CD14-positive monocyte (primary cell): ENCODE results near the gene BMP15. TPM values are rescaled to one million over a fixed set of nuclear protein-coding genes. Genes with fewer than 3 reads are reported as not detected.

Source experiments
- DNase-seq, 3 donors: peaks; one replicate each; pipeline ENCODE4 v3.0.0-alpha.2; 2011 to 2022
- H2AFZ ChIP-seq: 2 replicates; pipeline ENCODE4 v1.6.0; 2012; ENCODE audit warnings: mild to moderate bottlenecking, low read depth, low read length, inconsistent platforms; ENCODE audit not compliant: insufficient read depth, poor library complexity, severe bottlenecking
- H3K27ac ChIP-seq, 2 donors: 1 replicate in 1 of 2; 2 replicates in 1 of 2; pipeline ENCODE4 v1.5.1; 2012 to 2013; ENCODE audit warnings: low read length in 2 of 2, control low read depth in 1 of 2, inconsistent platforms in 1 of 2, low read depth in 1 of 2, mild to moderate bottlenecking in 1 of 2
- H3K27me3 ChIP-seq, 2 donors: one replicate each; pipeline versions ENCODE4 v1.6.0 to v1.6.1; 2011 to 2013; ENCODE audit warnings: low read length in 2 of 2; ENCODE audit not compliant: control insufficient read depth in 2 of 2, insufficient read depth in 2 of 2
- H3K36me3 ChIP-seq, 2 donors: replicated peaks in 1 of 2; 1 replicate in 1 of 2; 2 replicates in 1 of 2; pipeline versions ENCODE4 v1.5.1 to v1.6.1; 2012 to 2013; ENCODE audit warnings: low read length in 2 of 2, control low read depth in 1 of 2, inconsistent platforms in 1 of 2, mild to moderate bottlenecking in 1 of 2; ENCODE audit not compliant: insufficient read depth in 2 of 2, control insufficient read depth in 1 of 2
- H3K4me1 ChIP-seq, 2 donors: 1 replicate in 1 of 2; 2 replicates in 1 of 2; pipeline versions ENCODE4 v1.5.1 to v1.6.1; 2012 to 2013; ENCODE audit warnings: low read length in 2 of 2, control low read depth in 1 of 2, inconsistent platforms in 1 of 2, mild to moderate bottlenecking in 1 of 2, moderate library complexity in 1 of 2; ENCODE audit not compliant: insufficient read depth in 2 of 2, control insufficient read depth in 1 of 2
- H3K4me2 ChIP-seq: replicated peaks from 2 replicates; pipeline ENCODE3; 2012; ENCODE audit warnings: low read length, moderate library complexity, mild to moderate bottlenecking; ENCODE audit not compliant: poor library complexity, severe bottlenecking; ENCODE audit errors: extremely low read depth
- H3K4me3 ChIP-seq, 3 experiments: fragments of 200-600 bp in 1 of 3; sonication (generic) in 1 of 3; replicated peaks in 1 of 3; 1 replicate in 2 of 3; 2 replicates in 1 of 3; pipeline ENCODE4 v1.5.1; 2011 to 2013; ENCODE audit warnings: low read length in 3 of 3, mild to moderate bottlenecking in 3 of 3, control low read depth in 2 of 3, low read depth in 2 of 3, inconsistent platforms in 1 of 3, moderate library complexity in 1 of 3
- H3K79me2 ChIP-seq: 2 replicates; pipeline ENCODE4 v1.6.0; 2012; ENCODE audit warnings: mild to moderate bottlenecking, control low read depth, inconsistent platforms, low read length, moderate library complexity; ENCODE audit not compliant: insufficient read depth
- H3K9ac ChIP-seq: 2 replicates; pipeline ENCODE4 v1.6.0; 2017; ENCODE audit warnings: low read length, mild to moderate bottlenecking; ENCODE audit not compliant: insufficient read depth, poor library complexity, severe bottlenecking
- H3K9me3 ChIP-seq, 2 donors: replicated peaks in 1 of 2; 1 replicate in 1 of 2; 2 replicates in 1 of 2; pipeline versions ENCODE4 v1.5.1 to v1.6.1; 2012 to 2013; ENCODE audit warnings: low read length in 2 of 2, control low read depth in 1 of 2; ENCODE audit not compliant: control insufficient read depth in 1 of 2, insufficient read depth in 1 of 2
- H4K20me1 ChIP-seq: 2 replicates; pipeline ENCODE4 v1.6.0; 2012; ENCODE audit warnings: mild to moderate bottlenecking, low read length, control low read depth, moderate library complexity; ENCODE audit not compliant: insufficient read depth
- H3K27ac Mint-ChIP-seq, 7 donors: one replicate each; pipeline ENCODE4 v1.8.0; 2020; ENCODE audit warnings: mild to moderate bottlenecking in 7 of 7, mixed read lengths in 7 of 7, moderate library complexity in 6 of 7, inconsistent platforms in 2 of 7
- H3K27me3 Mint-ChIP-seq, 3 donors: one replicate each; pipeline ENCODE4 v1.8.0; 2021 to 2022; ENCODE audit warnings: low read depth in 3 of 3, mild to moderate bottlenecking in 3 of 3, mixed read lengths in 3 of 3, moderate library complexity in 3 of 3, inconsistent platforms in 1 of 3
- H3K36me3 Mint-ChIP-seq, 2 donors: one replicate each; pipeline ENCODE4 v1.8.0; 2020; ENCODE audit warnings: mixed read lengths in 2 of 2, inconsistent platforms in 1 of 2, mild to moderate bottlenecking in 1 of 2
- H3K4me1 Mint-ChIP-seq: one replicate; pipeline ENCODE4 v1.8.0; 2020; ENCODE audit warnings: mild to moderate bottlenecking, mixed read lengths
- H3K4me3 Mint-ChIP-seq, 2 donors: one replicate each; pipeline ENCODE4 v1.8.0; 2020; ENCODE audit warnings: mild to moderate bottlenecking in 2 of 2, mixed read lengths in 2 of 2, moderate library complexity in 1 of 2
- H3K9me3 Mint-ChIP-seq, 7 donors: one replicate each; pipeline ENCODE4 v1.8.0; 2020 to 2022; ENCODE audit warnings: mixed read lengths in 7 of 7, mild to moderate bottlenecking in 6 of 7, moderate library complexity in 6 of 7, inconsistent platforms in 2 of 7
- CTCF ChIP-seq: fragments of 200-600 bp; IDR thresholded peaks from one replicate; pipeline ENCODE4 v1.8.0; 2022; ENCODE audit warnings: antibody characterized with exemption, mild to moderate bottlenecking
- WGBS: methylation state at CpG from one replicate; pipeline ENCODE4 v1.1.5; 2013; ENCODE audit warnings: missing lambda C conversion rate; ENCODE audit not compliant: insufficient coverage; 5-methylcytosine and 5-hydroxymethylcytosine counted together
- intact Hi-C, 2 donors: fragments of 100-400 bp; cut with micrococcal nuclease; formaldehyde crosslinking; loops; one replicate each; pipeline versions ENCODE4 v1.15.0 to v1.15.1; 2023
- polyA plus RNA-seq, 3 donors: library from polyadenylated mRNA; depleted of rRNA in 1 of 3; unstranded in 2 of 3; stranded (reverse) in 1 of 3; fragments of 300-500 nt in 2 of 3; fragments of >200 nt in 1 of 3; fragmentation: Illumina TruSeq in 2 of 3; gene quantifications; 1 replicate in 2 of 3; 2 replicates in 1 of 3; pipeline ENCODE4 v1.2.3, GENCODE V29; 2012 to 2021

BMP15 gene
- polyA plus RNA-seq, 3 donors = not detected

GRCh38 chrX:50905334-50905733 is 5.2 kb upstream of the BMP15 start:
- H3K9ac ChIP-seq = no peak overlapping the region
- H3K4me1 ChIP-seq = no peaks in the 10 kb centered on the region
- H4K20me1 ChIP-seq = no peaks in the 10 kb centered on the region
- H3K4me3 ChIP-seq = no peak overlapping the region
- no peak overlapping the region for H3K4me2 ChIP-seq
- H3K79me2 ChIP-seq = no peaks in the 10 kb centered on the region
- Mint-ChIP-seq H3K27me3 (peaks cover 0 to 6% (median 0%) of the 10 kb centered on the region in 3 donors), H3K9me3 (no peaks in the 10 kb centered on the region), H3K4me3 (no peak overlapping the region), H3K27ac (no peak overlapping the region), H3K36me3 (no peaks in the 10 kb centered on the region), H3K4me1 (no peaks in the 10 kb centered on the region)
- H3K9me3 ChIP-seq = no peaks in the 10 kb centered on the region
- no peaks in the 10 kb centered on the region for H3K36me3 ChIP-seq
- H3K27me3 ChIP-seq = peaks cover 0 to 6% of the 10 kb centered on the region in 2 donors
- H3K27ac ChIP-seq = no peak overlapping the region
- TF ChIP-seq CTCF = peak; percentile 35
- WGBS = 90% methylated on average over 6 of the region's 17 CpGs
- H2AFZ ChIP-seq = no peak overlapping the region
- intact Hi-C loops = no loop called here
- peak in 1 of 3 donors; percentile 2 for DNase-seq

DNA sequence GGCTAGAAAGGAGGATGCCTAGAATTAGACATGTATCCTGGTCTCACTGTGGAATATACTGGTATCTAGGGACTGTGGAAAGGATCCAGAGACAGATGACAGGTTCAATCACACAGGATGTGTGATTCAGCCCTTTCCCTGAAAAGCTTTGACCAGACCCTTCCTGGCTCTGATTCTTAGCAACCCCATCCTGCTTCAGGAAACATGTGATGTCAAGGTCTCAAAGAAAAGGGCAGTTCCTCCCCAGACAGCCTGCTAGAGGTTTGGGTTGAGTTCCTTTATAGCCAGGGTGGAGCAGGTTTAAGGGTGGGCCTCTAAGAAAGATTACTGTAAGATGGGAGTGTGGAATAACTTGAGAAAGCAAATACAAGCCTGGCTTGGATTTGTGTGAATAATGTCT is 3.0 kb downstream of the BMP15 start:
- H3K4me3 Mint-ChIP-seq = no peak overlapping the region

More for the DNA sequence above, 3.0 kb downstream of the BMP15 start:
- no peak for DNase-seq
- Histone ChIP-seq H3K4me1 (no peaks in the 10 kb centered on the region), H3K79me2 (no peaks in the 10 kb centered on the region), H3K9me3 (no peaks in the 10 kb centered on the region), H3K4me2 (no peak overlapping the region), H3K36me3 (no peaks in the 10 kb centered on the region), H3K9ac (no peak overlapping the region), H3K27me3 (peaks cover 0 to 3% of the 10 kb centered on the region in 2 donors), H3K27ac (no peak overlapping the region), H3K4me3 (no peak overlapping the region), H4K20me1 (no peaks in the 10 kb centered on the region), H2AFZ (no peak overlapping the region)
- no peaks in the 10 kb centered on the region for H3K4me1 Mint-ChIP-seq
- intact Hi-C loops = no loop called here
- no peak overlapping the region for H3K27ac Mint-ChIP-seq
- TF ChIP-seq CTCF = no peak
- H3K36me3 Mint-ChIP-seq = no peaks in the 10 kb centered on the region
- H3K27me3 Mint-ChIP-seq = peaks cover 0 to 9% (median 0%) of the 10 kb centered on the region in 3 donors
- no peaks in the 10 kb centered on the region for H3K9me3 Mint-ChIP-seq
